RWPE1 (cell line): ENCODE results near the gene LSM5.

Experiments
- CTCF ChIA-PET: fragments of 350-600 bp; sonication (Branson Sonifier 250); formaldehyde crosslinking; extraction: SDS; loops from one replicate; lab custom pipeline; 2021; lab: Yijun Ruan, JAX
- POLR2A ChIA-PET: fragments of 400-600 bp; formaldehyde crosslinking; extraction: SDS; loops from one replicate; lab custom pipeline; 2020; ENCODE audit warnings: antibody characterized with exemption; ENCODE audit not compliant: low non-redundant PET; lab: Yijun Ruan, JAX
- DNase-seq: peaks from one replicate; pipeline ENCODE4 v3.0.0; 2012; ENCODE audit warnings: low spot score
- H3K27ac ChIP-seq: fragments of 450-650 bp; 2 replicates; pipeline ENCODE4 v1.5.1; 2017
- CTCF ChIP-seq: fragments of 450-650 bp; conservative IDR thresholded peaks from 2 replicates; pipeline ENCODE4 v1.5.1; 2017; ENCODE audit warnings: low read depth, mild to moderate bottlenecking

LSM5 gene

DNA sequence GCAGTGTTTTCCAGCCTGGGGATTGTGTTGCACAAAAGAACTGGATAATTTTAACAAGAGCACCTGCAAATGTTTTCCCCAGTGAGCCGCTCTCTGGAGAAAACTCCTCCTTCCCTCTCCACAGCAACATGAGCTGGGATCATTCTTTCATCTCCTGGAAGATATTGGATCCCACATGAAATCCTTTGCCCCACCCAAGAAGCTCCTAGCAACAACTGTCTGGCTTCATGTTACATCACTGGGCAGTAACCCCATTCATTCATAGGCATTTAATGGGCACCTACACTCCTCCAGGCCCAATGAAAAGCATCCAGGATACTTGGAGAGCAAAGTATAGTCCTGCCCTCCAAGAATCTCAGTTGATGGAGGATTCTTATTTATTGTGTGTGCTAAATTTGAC lies 27.2 kb downstream of the LSM5 start:
- no peak overlapping the region for H3K27ac ChIP-seq
- ChIA-PET POLR2A (no interaction called here), CTCF (no interaction called here)
- TF ChIP-seq CTCF = no peak
- peak; percentile 30 for DNase-seq

DNA sequence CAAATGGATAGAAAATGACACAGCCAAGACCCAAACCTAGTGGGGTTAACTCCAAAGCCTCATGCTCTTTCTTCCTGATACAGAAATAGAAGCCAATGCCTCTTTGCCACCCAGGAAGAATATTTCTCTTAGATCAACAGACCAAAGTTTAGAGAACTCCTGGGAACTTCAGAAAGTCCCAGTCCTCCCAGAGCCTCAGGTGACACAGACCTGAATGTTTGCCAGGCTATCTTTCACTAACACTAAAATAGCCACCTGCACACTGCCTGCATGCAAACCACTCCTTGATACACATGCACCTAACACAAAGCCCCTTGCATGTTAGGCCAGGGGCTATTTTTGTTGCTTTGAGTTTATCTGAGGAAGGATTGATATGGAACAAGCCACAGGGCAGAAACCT lies 27.7 kb downstream of the LSM5 start:
- no peak for DNase-seq
- no peak for TF ChIP-seq CTCF
- CTCF ChIA-PET = no interaction called here
- no peak overlapping the region for H3K27ac ChIP-seq
- POLR2A ChIA-PET = no interaction called here

- no peak for TF ChIP-seq CTCF
These were observed 28.7 kb downstream of the LSM5 start for GRCh38 chr7:32461484-32461883.

DNA sequence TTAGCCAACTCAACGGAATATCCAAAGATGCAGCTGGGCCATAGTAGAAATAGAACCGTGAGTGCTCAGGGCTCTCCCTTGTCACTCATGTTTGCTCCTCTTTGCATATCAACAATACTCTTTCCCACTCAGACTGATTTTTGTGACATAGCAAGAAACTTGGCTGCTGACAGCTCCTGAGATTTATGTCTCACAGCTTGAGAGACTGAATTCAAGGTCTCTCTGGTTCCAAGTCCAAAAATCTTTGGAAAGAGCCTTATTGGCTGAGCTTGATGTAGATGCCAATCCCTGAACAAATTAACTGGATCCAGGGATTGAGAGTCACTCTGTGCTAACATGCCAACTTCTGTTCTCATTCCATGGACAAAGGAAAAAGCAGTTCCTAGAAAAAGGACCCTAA lies 30.4 kb downstream of the LSM5 start:
- CTCF ChIA-PET = interaction anchor here (0.7 to 1.0 kb wide), 2 partner anchors 19 to 32 kb away, joined by 3 read pairs; no protein-coding TSS in a partner anchor
- no peak for DNase-seq

More at GRCh38 chr7:32461484-32461883, 28.7 kb downstream of the LSM5 start:
- CTCF ChIA-PET = no interaction called here
- POLR2A ChIA-PET = no interaction called here
- no peak overlapping the region for H3K27ac ChIP-seq
- DNase-seq = no peak

DNA sequence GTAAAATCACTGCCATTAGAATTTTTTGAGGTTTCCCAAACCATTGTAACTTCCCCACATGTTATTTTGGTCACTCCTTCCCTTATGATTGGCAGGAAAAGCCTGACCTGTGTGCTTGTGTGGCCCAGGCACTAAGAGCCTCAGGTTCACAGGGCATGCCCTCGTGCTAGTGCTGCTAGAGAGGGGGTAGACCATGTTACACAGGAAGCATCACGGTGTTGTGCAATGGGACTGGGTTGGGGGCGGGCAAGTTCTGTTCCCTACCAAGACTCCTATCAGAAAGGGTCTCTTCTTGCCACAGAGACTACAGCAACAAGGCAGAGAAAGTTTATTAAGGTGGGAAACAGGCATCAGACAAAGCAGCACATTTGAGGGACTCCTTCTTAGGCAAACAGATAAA lies 32.2 kb downstream of the LSM5 start:
- POLR2A ChIA-PET = no interaction called here
- no peak overlapping the region for H3K27ac ChIP-seq
- no peak for DNase-seq
- no peak for TF ChIP-seq CTCF
- CTCF ChIA-PET = no interaction called here

More for the DNA sequence above, 30.4 kb downstream of the LSM5 start:
- TF ChIP-seq CTCF = no peak
- POLR2A ChIA-PET = no interaction called here
- no peak overlapping the region for H3K27ac ChIP-seq

- CTCF ChIA-PET = no interaction called here
- TF ChIP-seq CTCF = no peak
- POLR2A ChIA-PET = no interaction called here
- H3K27ac ChIP-seq = no peak overlapping the region
- peak; percentile 53 for DNase-seq
These were observed 36.7 kb downstream of the LSM5 start for GRCh38 chr7:32453341-32454011.
